Measurements from ENCODE around the gene USP43. TPM values are rescaled to one million over a fixed set of nuclear protein-coding genes. Genes with fewer than 3 reads are reported as not detected.
A peak's percentile ranks its signal among the peaks of the same experiment; 100 is the strongest.

USP43 gene
- total RNA-seq, 1 donor from 2014 or later, result 0.22 TPM

GRCh38 chr17:9715503-9716016, 70.2 kb downstream of the USP43 start:
- Mint-ChIP-seq H3K27ac (ENCODE audit: unreplicated experiment) (no peak overlapping the region), H3K4me1 (ENCODE audit: low read depth, unreplicated experiment) (no peaks in the 10 kb centered on the region), H3K4me3 (ENCODE audit: unreplicated experiment) (no peak overlapping the region), H3K9me3 (ENCODE audit: unreplicated experiment) (peaks cover 9% of the 10 kb centered on the region), H3K36me3 (ENCODE audit: unreplicated experiment) (peaks cover 10% of the 10 kb centered on the region), H3K27me3 (ENCODE audit: unreplicated experiment) (no peaks in the 10 kb centered on the region)
- DNase-seq, result no peak
- TF ChIP-seq CTCF (IDR thresholded peaks at IDR 0.05; ENCODE audit: partially characterized antibody, unreplicated experiment), result no peak

- H3K9me3 Mint-ChIP-seq (ENCODE audit: unreplicated experiment), result peaks cover 3% of the 10 kb centered on the region
- H3K27ac Mint-ChIP-seq (ENCODE audit: unreplicated experiment), result no peak overlapping the region
- H3K4me3 Mint-ChIP-seq (ENCODE audit: unreplicated experiment), result no peak overlapping the region
- H3K27me3 Mint-ChIP-seq (ENCODE audit: unreplicated experiment), result peaks cover 3% of the 10 kb centered on the region
- H3K4me1 Mint-ChIP-seq (ENCODE audit: low read depth, unreplicated experiment), result peaks cover 20% of the 10 kb centered on the region
- DNase-seq, result peak; percentile 29
- H3K36me3 Mint-ChIP-seq (ENCODE audit: unreplicated experiment), result no peaks in the 10 kb centered on the region
- TF ChIP-seq CTCF (IDR thresholded peaks at IDR 0.05; ENCODE audit: partially characterized antibody, unreplicated experiment), result no peak
Observed at GRCh38 chr17:9725575-9725974, 80.3 kb downstream of the USP43 start.

GRCh38 chr17:9726291-9726690, 81.0 kb downstream of the USP43 start:
- H3K9me3 Mint-ChIP-seq (ENCODE audit: unreplicated experiment), result peaks cover 3% of the 10 kb centered on the region
- H3K4me1 Mint-ChIP-seq (ENCODE audit: low read depth, unreplicated experiment), result peaks cover 20% of the 10 kb centered on the region
- no peak for TF ChIP-seq CTCF (IDR thresholded peaks at IDR 0.05; ENCODE audit: partially characterized antibody, unreplicated experiment)
- no peaks in the 10 kb centered on the region for H3K36me3 Mint-ChIP-seq (ENCODE audit: unreplicated experiment)
- peak overlapping the region; percentile 14 for H3K27ac Mint-ChIP-seq (ENCODE audit: unreplicated experiment)
- peak overlapping the region; percentile 5 for H3K4me3 Mint-ChIP-seq (ENCODE audit: unreplicated experiment)
- H3K27me3 Mint-ChIP-seq (ENCODE audit: unreplicated experiment), result peaks cover 3% of the 10 kb centered on the region
- DNase-seq, result no peak

DNA sequence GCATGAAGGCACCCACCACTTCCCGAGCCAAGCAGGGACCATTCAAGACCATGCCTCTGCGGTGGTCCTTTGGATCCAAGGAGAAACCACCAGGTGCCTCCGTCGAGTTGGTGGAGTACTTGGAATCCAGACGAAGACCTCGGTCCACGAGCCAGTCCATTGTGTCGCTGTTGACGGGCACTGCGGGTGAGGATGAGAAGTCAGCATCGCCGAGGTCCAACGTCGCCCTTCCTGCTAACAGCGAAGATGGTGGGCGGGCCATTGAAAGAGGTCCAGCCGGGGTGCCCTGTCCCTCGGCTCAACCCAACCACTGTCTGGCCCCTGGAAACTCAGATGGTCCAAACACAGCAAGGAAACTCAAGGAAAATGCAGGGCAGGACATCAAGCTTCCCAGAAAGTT, 82.7 kb downstream of the USP43 start:
- Mint-ChIP-seq H3K36me3 (ENCODE audit: unreplicated experiment) (no peaks in the 10 kb centered on the region), H3K27me3 (ENCODE audit: unreplicated experiment) (peaks cover 3% of the 10 kb centered on the region), H3K4me1 (ENCODE audit: low read depth, unreplicated experiment) (peaks cover 15% of the 10 kb centered on the region), H3K4me3 (ENCODE audit: unreplicated experiment) (no peak overlapping the region), H3K9me3 (ENCODE audit: unreplicated experiment) (peaks cover 3% of the 10 kb centered on the region), H3K27ac (ENCODE audit: unreplicated experiment) (no peak overlapping the region)
- TF ChIP-seq CTCF (IDR thresholded peaks at IDR 0.05; ENCODE audit: partially characterized antibody, unreplicated experiment), result no peak
- DNase-seq, result no peak

DNA sequence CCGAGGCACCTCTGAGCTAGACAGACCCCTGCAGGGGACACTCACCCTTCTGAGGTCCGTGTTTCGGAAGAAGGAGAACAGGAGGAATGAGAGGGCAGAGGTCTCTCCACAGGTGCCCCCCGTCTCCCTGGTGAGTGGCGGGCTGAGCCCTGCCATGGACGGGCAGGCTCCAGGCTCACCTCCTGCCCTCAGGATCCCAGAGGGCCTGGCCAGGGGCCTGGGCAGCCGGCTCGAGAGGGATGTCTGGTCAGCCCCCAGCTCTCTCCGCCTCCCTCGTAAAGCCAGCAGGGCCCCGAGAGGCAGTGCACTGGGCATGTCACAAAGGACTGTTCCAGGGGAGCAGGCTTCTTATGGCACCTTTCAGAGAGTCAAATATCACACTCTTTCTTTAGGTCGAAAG, 83.2 kb downstream of the USP43 start:
- peaks cover 15% of the 10 kb centered on the region for H3K4me1 Mint-ChIP-seq (ENCODE audit: low read depth, unreplicated experiment)
- no peak overlapping the region for H3K4me3 Mint-ChIP-seq (ENCODE audit: unreplicated experiment)
- no peak for DNase-seq
- H3K27me3 Mint-ChIP-seq (ENCODE audit: unreplicated experiment), result peaks cover 3% of the 10 kb centered on the region
- no peak overlapping the region for H3K27ac Mint-ChIP-seq (ENCODE audit: unreplicated experiment)
- H3K9me3 Mint-ChIP-seq (ENCODE audit: unreplicated experiment), result peaks cover 3% of the 10 kb centered on the region
- TF ChIP-seq CTCF (IDR thresholded peaks at IDR 0.05; ENCODE audit: partially characterized antibody, unreplicated experiment), result no peak
- no peaks in the 10 kb centered on the region for H3K36me3 Mint-ChIP-seq (ENCODE audit: unreplicated experiment)
